ENCODE data around the gene COP1. TPM values are rescaled to one million over a fixed set of nuclear protein-coding genes. Genes with fewer than 3 reads are reported as not detected.

The COP1 gene
- total RNA-seq, 4 donors from 2014 or later: 84.6 to 125 (median 106) TPM

GRCh38 chr1:176196728-176197127 lies 10.4 kb downstream of the COP1 start:
- H3K4me1 ChIP-seq: peaks cover 0 to 9% (median 0%) of the 10 kb centered on the region in 4 donors
- H3K9me3 ChIP-seq: no peaks in the 10 kb centered on the region
- H3K27ac ChIP-seq: no peak overlapping the region
- TF ChIP-seq CTCF (IDR thresholded peaks at IDR 0.05) (no peak), POLR2A (IDR thresholded peaks at IDR 0.05) (no peak)
- no peak for DNase-seq
- H3K27me3 ChIP-seq: no peaks in the 10 kb centered on the region
- H3K4me3 ChIP-seq: no peak overlapping the region
- no peaks in the 10 kb centered on the region for H3K36me3 ChIP-seq

GRCh38 chr1:176195547-176195946 lies 11.5 kb downstream of the COP1 start:
- TF ChIP-seq CTCF (IDR thresholded peaks at IDR 0.05): no peak
- H3K36me3 ChIP-seq: no peaks in the 10 kb centered on the region

GRCh38 chr1:176193663-176194062 lies 13.4 kb downstream of the COP1 start:
- no peak overlapping the region for H3K27ac ChIP-seq
- no peaks in the 10 kb centered on the region for H3K36me3 ChIP-seq
- H3K4me3 ChIP-seq: no peak overlapping the region
- H3K9me3 ChIP-seq: no peaks in the 10 kb centered on the region
- H3K4me1 ChIP-seq: no peaks in the 10 kb centered on the region
- TF ChIP-seq CTCF (IDR thresholded peaks at IDR 0.05) (no peak), POLR2A (IDR thresholded peaks at IDR 0.05) (no peak)
- no peak for DNase-seq
- H3K27me3 ChIP-seq: no peaks in the 10 kb centered on the region

More at GRCh38 chr1:176195547-176195946, 11.5 kb downstream of the COP1 start:
- H3K4me3 ChIP-seq: no peak overlapping the region
- no peaks in the 10 kb centered on the region for H3K9me3 ChIP-seq
- no peak overlapping the region for H3K27ac ChIP-seq
- DNase-seq: no peak
- no peaks in the 10 kb centered on the region for H3K27me3 ChIP-seq
- H3K4me1 ChIP-seq: peaks cover 0 to under 1% (median 0%) of the 10 kb centered on the region in 4 donors

GRCh38 chr1:176193023-176193422 lies 14.1 kb downstream of the COP1 start:
- Histone ChIP-seq H3K4me1 (no peaks in the 10 kb centered on the region), H3K4me3 (no peak overlapping the region), H3K36me3 (no peaks in the 10 kb centered on the region), H3K9me3 (no peaks in the 10 kb centered on the region), H3K27ac (no peak overlapping the region), H3K27me3 (no peaks in the 10 kb centered on the region)
- TF ChIP-seq POLR2A (IDR thresholded peaks at IDR 0.05) (no peak), CTCF (IDR thresholded peaks at IDR 0.05) (no peak)
- no peak for DNase-seq

- no peaks in the 10 kb centered on the region for H3K9me3 ChIP-seq
- H3K27me3 ChIP-seq: no peaks in the 10 kb centered on the region
- H3K4me3 ChIP-seq: no peak overlapping the region
- no peak for DNase-seq
- no peak overlapping the region for H3K27ac ChIP-seq
- H3K4me1 ChIP-seq: no peaks in the 10 kb centered on the region
- H3K36me3 ChIP-seq: peaks cover 0 to under 1% (median 0%) of the 10 kb centered on the region in 3 donors
- TF ChIP-seq POLR2A (IDR thresholded peaks at IDR 0.05): no peak
- no peak for TF ChIP-seq CTCF (IDR thresholded peaks at IDR 0.05)
These were observed 18.5 kb downstream of the COP1 start for GRCh38 chr1:176188604-176189003.

- DNase-seq: peak in 1 of 3 donors; percentile 51
- Histone ChIP-seq H3K9me3 (no peaks in the 10 kb centered on the region), H3K27me3 (no peaks in the 10 kb centered on the region), H3K4me3 (no peak overlapping the region), H3K36me3 (peaks cover 0 to 8% (median 0%) of the 10 kb centered on the region in 3 donors), H3K27ac (no peak overlapping the region), H3K4me1 (no peaks in the 10 kb centered on the region)
- TF ChIP-seq CTCF (IDR thresholded peaks at IDR 0.05) (no peak), POLR2A (IDR thresholded peaks at IDR 0.05) (no peak)
These were observed 20.1 kb downstream of the COP1 start for GRCh38 chr1:176187001-176187400.
